ENCODE data around the gene ZSWIM3.

- no peak for TF ChIP-seq CTCF (IDR thresholded peaks at IDR 0.05; ENCODE audit: poor library complexity, severe bottlenecking)
- no peak for TF ChIP-seq EP300 (conservative IDR thresholded peaks at IDR 0.05; ENCODE audit: poor library complexity, severe bottlenecking)
- TF ChIP-seq POLR2AphosphoS5 (IDR thresholded peaks at IDR 0.05) = no peak
- TF ChIP-seq MXI1 (conservative IDR thresholded peaks at IDR 0.05; ENCODE audit: poor library complexity, severe bottlenecking) = no peak
- no peak for TF ChIP-seq EZH2 (IDR thresholded peaks at IDR 0.05; ENCODE audit: borderline replicate concordance, insufficient read depth, low read length, poor library complexity, severe bottlenecking)
- TF ChIP-seq TAF1 (IDR thresholded peaks at IDR 0.05; ENCODE audit: low read depth) = no peak
- TF ChIP-seq REST (IDR thresholded peaks at IDR 0.05; ENCODE audit: borderline replicate concordance) = no peak
- no peak for TF ChIP-seq SMC3 (conservative IDR thresholded peaks at IDR 0.05; ENCODE audit: poor library complexity)
Observed at GRCh38 chr20:45852326-45852725, 5.1 kb upstream of the ZSWIM3 start.

Measured in neural cell (in vitro differentiated cells).